IPS-20b (cell line): ENCODE data around the gene POLD2.

Experiments
- H3K27ac ChIP-seq: one replicate; pipeline ENCODE4 v1.5.1; 2013; ENCODE audit warnings: low read length
- H3K27me3 ChIP-seq: 2 replicates; pipeline ENCODE4 v1.6.1; 2013; ENCODE audit warnings: mild to moderate bottlenecking, low read length, inconsistent platforms; ENCODE audit not compliant: insufficient read depth
- H3K36me3 ChIP-seq: 2 replicates; pipeline ENCODE4 v1.6.1; 2013; ENCODE audit warnings: low read depth, mild to moderate bottlenecking, inconsistent platforms, low read length, moderate library complexity; ENCODE audit not compliant: insufficient read depth
- H3K4me1 ChIP-seq: 2 replicates; pipeline ENCODE4 v1.6.1; 2013; ENCODE audit warnings: mild to moderate bottlenecking, control low read depth, inconsistent platforms, low read length, moderate library complexity; ENCODE audit not compliant: insufficient read depth
- H3K4me3 ChIP-seq: 2 replicates; pipeline ENCODE4 v1.5.1; 2013; ENCODE audit warnings: mild to moderate bottlenecking, low read length, inconsistent platforms
- H3K9ac ChIP-seq: 2 replicates; pipeline ENCODE4 v1.6.1; 2013; ENCODE audit warnings: low read depth, mild to moderate bottlenecking, inconsistent platforms, low read length, moderate library complexity
- H3K9me3 ChIP-seq: 2 replicates; pipeline ENCODE4 v1.6.1; 2013; ENCODE audit warnings: mild to moderate bottlenecking, low read depth, low read length, inconsistent platforms; ENCODE audit not compliant: insufficient read depth

The POLD2 gene

GRCh38 chr7:44077681-44078091, 45.7 kb downstream of the POLD2 start:
- no peak overlapping the region for H3K9ac ChIP-seq
- H3K36me3 ChIP-seq = peaks cover 62% of the 10 kb centered on the region
- no peak overlapping the region for H3K27ac ChIP-seq
- no peak overlapping the region for H3K4me3 ChIP-seq
- H3K27me3 ChIP-seq = no peaks in the 10 kb centered on the region
- no peaks in the 10 kb centered on the region for H3K4me1 ChIP-seq
- H3K9me3 ChIP-seq = no peaks in the 10 kb centered on the region

- H3K9me3 ChIP-seq = no peaks in the 10 kb centered on the region
- no peak overlapping the region for H3K27ac ChIP-seq
Measured at GRCh38 chr7:44077061-44077460, 46.3 kb downstream of the POLD2 start.

DNA sequence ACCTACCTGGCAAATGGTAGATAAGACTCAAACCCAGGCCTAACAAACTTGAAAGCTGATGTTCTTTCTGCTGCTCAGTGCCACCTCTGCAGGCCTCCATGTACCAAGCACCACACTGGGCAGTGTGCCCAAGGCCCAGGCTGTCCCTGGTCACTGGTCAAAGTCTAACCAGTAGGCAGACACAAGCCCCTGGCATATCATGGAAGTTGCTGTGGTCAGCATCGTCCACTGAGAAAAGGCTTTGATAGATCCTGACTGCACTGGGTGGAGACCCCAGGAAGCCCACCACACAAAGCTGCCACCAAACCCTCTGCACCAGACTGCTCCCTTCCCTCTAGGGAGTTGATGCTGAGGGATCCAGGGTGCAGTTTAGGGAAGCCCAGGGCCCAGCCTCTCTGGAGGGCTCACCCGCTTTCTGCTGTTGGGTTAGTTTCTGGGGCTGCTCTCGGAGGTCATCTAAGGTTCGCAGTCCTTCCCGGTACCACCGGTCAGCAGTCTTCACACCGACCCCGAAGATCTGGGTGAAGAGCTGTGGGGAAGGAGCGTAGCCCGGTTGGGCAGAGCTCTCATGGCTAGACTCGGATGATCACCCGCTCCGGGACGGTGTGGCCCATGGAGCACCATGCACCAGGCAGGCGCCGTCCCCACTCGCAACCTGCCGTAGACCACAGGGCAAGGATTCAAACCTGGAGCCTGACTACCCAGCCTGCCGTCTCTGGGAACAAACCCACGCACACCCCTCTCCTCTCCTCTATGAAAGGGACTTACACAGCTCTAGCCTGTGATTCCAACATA, 47.0 kb downstream of the POLD2 start:
- Histone ChIP-seq H3K4me1 (no peaks in the 10 kb centered on the region), H3K27me3 (no peaks in the 10 kb centered on the region), H3K9ac (no peak overlapping the region), H3K4me3 (no peak overlapping the region), H3K36me3 (peaks cover 63% of the 10 kb centered on the region), H3K9me3 (no peaks in the 10 kb centered on the region), H3K27ac (no peak overlapping the region)

More at GRCh38 chr7:44077061-44077460, 46.3 kb downstream of the POLD2 start:
- Histone ChIP-seq H3K27me3 (no peaks in the 10 kb centered on the region), H3K36me3 (peaks cover 63% of the 10 kb centered on the region), H3K4me1 (no peaks in the 10 kb centered on the region), H3K4me3 (no peak overlapping the region), H3K9ac (no peak overlapping the region)

- Histone ChIP-seq H3K9me3 (no peaks in the 10 kb centered on the region), H3K36me3 (peaks cover 62% of the 10 kb centered on the region), H3K9ac (no peak overlapping the region), H3K27ac (no peak overlapping the region), H3K4me3 (no peak overlapping the region), H3K4me1 (no peaks in the 10 kb centered on the region), H3K27me3 (no peaks in the 10 kb centered on the region)
Measured at GRCh38 chr7:44075296-44076075, 47.9 kb downstream of the POLD2 start.

- Histone ChIP-seq H3K9me3 (no peaks in the 10 kb centered on the region), H3K27ac (no peak overlapping the region), H3K27me3 (no peaks in the 10 kb centered on the region; the same call in 1 of the 2 replicates), H3K4me1 (no peaks in the 10 kb centered on the region), H3K4me3 (no peak overlapping the region), H3K36me3 (peaks cover 55% of the 10 kb centered on the region), H3K9ac (no peak overlapping the region)
Measured at GRCh38 chr7:44074349-44074695, 49.0 kb downstream of the POLD2 start.

- Histone ChIP-seq H3K4me1 (no peaks in the 10 kb centered on the region), H3K27ac (no peak overlapping the region)
Measured at GRCh38 chr7:44073664-44074348, 49.5 kb downstream of the POLD2 start.

GRCh38 chr7:44072364-44073231, 50.8 kb downstream of the POLD2 start:
- H3K9ac ChIP-seq = no peak overlapping the region
- H3K9me3 ChIP-seq = no peaks in the 10 kb centered on the region
- H3K4me3 ChIP-seq = no peak overlapping the region
- no peak overlapping the region for H3K27ac ChIP-seq
- H3K36me3 ChIP-seq = peaks cover 38% of the 10 kb centered on the region
- no peaks in the 10 kb centered on the region for H3K4me1 ChIP-seq
- H3K27me3 ChIP-seq = peaks cover 17% of the 10 kb centered on the region; the same call in 1 of the 2 replicates

More at GRCh38 chr7:44073664-44074348, 49.5 kb downstream of the POLD2 start:
- Histone ChIP-seq H3K4me3 (no peak overlapping the region), H3K36me3 (peaks cover 50% of the 10 kb centered on the region), H3K27me3 (peaks cover 5% of the 10 kb centered on the region; the same call in 1 of the 2 replicates), H3K9me3 (no peaks in the 10 kb centered on the region), H3K9ac (no peak overlapping the region)

GRCh38 chr7:44071726-44072363, 51.5 kb downstream of the POLD2 start:
- Histone ChIP-seq H3K27ac (no peak overlapping the region), H3K27me3 (peaks cover 24% of the 10 kb centered on the region; the same call in 1 of the 2 replicates), H3K4me1 (no peaks in the 10 kb centered on the region), H3K36me3 (peaks cover 32% of the 10 kb centered on the region), H3K9me3 (no peaks in the 10 kb centered on the region), H3K4me3 (no peak overlapping the region), H3K9ac (no peak overlapping the region)

- Histone ChIP-seq H3K4me1 (peaks cover 13% of the 10 kb centered on the region; the same call in 1 of the 2 replicates), H3K4me3 (no peak overlapping the region), H3K27ac (no peak overlapping the region), H3K9me3 (no peaks in the 10 kb centered on the region), H3K9ac (no peak overlapping the region), H3K36me3 (peaks cover 3% of the 10 kb centered on the region), H3K27me3 (peaks cover 27% of the 10 kb centered on the region; the same call in 1 of the 2 replicates)
Measured at GRCh38 chr7:44068054-44068453, 55.3 kb downstream of the POLD2 start.

- peaks cover 13% of the 10 kb centered on the region; the same call in 1 of the 2 replicates for H3K4me1 ChIP-seq
- H3K9me3 ChIP-seq = no peaks in the 10 kb centered on the region
- H3K9ac ChIP-seq = no peak overlapping the region
- H3K27ac ChIP-seq = no peak overlapping the region
- no peaks in the 10 kb centered on the region; the same call in 1 of the 2 replicates for H3K36me3 ChIP-seq
- no peak overlapping the region for H3K4me3 ChIP-seq
- H3K27me3 ChIP-seq = peaks cover 27% of the 10 kb centered on the region; the same call in 1 of the 2 replicates
Measured at GRCh38 chr7:44067064-44067951, 56.0 kb downstream of the POLD2 start.
